NCI-H2107 treated with DMSO at 0.1 percent for 48 hours (cell line): Measurements from ENCODE around the gene ZNF81.
"Not testable (repeated sequence)": the region's sequence is repeated elsewhere in the genome, so short reads cannot be mapped to it uniquely, and the experiment has no call there.

Source experiments
- DNase-seq: peaks from one replicate; lab custom pipeline; 2025; ENCODE audit not compliant: unreplicated experiment; lab: John Stamatoyannopoulos, UW

The ZNF81 gene

GRCh38 chrX:47843363-47843762 lies 6.7 kb downstream of the ZNF81 start:
- DNase-seq = no peak

GRCh38 chrX:47844117-47844516 lies 7.4 kb downstream of the ZNF81 start:
- DNase-seq = no peak

- DNase-seq = no peak
These were observed 9.3 kb downstream of the ZNF81 start for GRCh38 chrX:47846040-47846439.

- peak; percentile 17 for DNase-seq
These were observed 13.1 kb downstream of the ZNF81 start for GRCh38 chrX:47849778-47850177.

- not testable (repeated sequence) for DNase-seq
These were observed 13.7 kb downstream of the ZNF81 start for GRCh38 chrX:47850389-47850788.

GRCh38 chrX:47850901-47851300 lies 14.2 kb downstream of the ZNF81 start:
- DNase-seq = no peak

- no peak for DNase-seq
These were observed 17.8 kb downstream of the ZNF81 start for GRCh38 chrX:47854474-47854873.

- no peak for DNase-seq
These were observed 23.0 kb downstream of the ZNF81 start for GRCh38 chrX:47859686-47860085.

GRCh38 chrX:47862680-47863079 lies 26.0 kb downstream of the ZNF81 start:
- no peak for DNase-seq

GRCh38 chrX:47863187-47863586 lies 26.5 kb downstream of the ZNF81 start:
- no peak for DNase-seq

- no peak for DNase-seq
These were observed 27.6 kb downstream of the ZNF81 start for GRCh38 chrX:47864300-47864699.

- DNase-seq = no peak
These were observed 28.1 kb downstream of the ZNF81 start for GRCh38 chrX:47864785-47865184.

- no peak for DNase-seq
These were observed 36.4 kb downstream of the ZNF81 start for GRCh38 chrX:47873123-47873522.

GRCh38 chrX:47877327-47877726 lies 40.6 kb downstream of the ZNF81 start:
- DNase-seq = no peak

GRCh38 chrX:47878198-47878597 lies 41.5 kb downstream of the ZNF81 start:
- DNase-seq = no peak

- DNase-seq = no peak
These were observed 42.8 kb downstream of the ZNF81 start for GRCh38 chrX:47879463-47879862.

- no peak for DNase-seq
These were observed 44.2 kb downstream of the ZNF81 start for GRCh38 chrX:47880927-47881326.

GRCh38 chrX:47885501-47885900 lies 48.8 kb downstream of the ZNF81 start:
- no peak for DNase-seq

- no peak for DNase-seq
These were observed 61.3 kb downstream of the ZNF81 start for GRCh38 chrX:47898024-47898423.

GRCh38 chrX:47900833-47901232 lies 64.1 kb downstream of the ZNF81 start:
- DNase-seq = no peak

GRCh38 chrX:47902161-47902560 lies 65.5 kb downstream of the ZNF81 start:
- no peak for DNase-seq

GRCh38 chrX:47915886-47916493 lies 79.3 kb downstream of the ZNF81 start:
- no peak for DNase-seq

GRCh38 chrX:47918274-47918673 lies 81.6 kb downstream of the ZNF81 start:
- no peak for DNase-seq

- no peak for DNase-seq
These were observed 90.5 kb downstream of the ZNF81 start for GRCh38 chrX:47927212-47927611.
